Subcutaneous adipose tissue (tissue), 4 donors: Measurements from ENCODE around the gene SP1. TPM values are rescaled to one million over a fixed set of nuclear protein-coding genes. Genes with fewer than 3 reads are reported as not detected.

Experiments used
- CTCF ChIP-seq: fragments of 450-650 bp; IDR thresholded peaks from one replicate; pipeline ENCODE4 v1.5.1; 2016; ENCODE audit warnings: low read depth, mild to moderate bottlenecking, control low read depth, antibody characterized with exemption, moderate library complexity
- total RNA-seq, 4 donors: library from RNA; depleted of rRNA; stranded (reverse); fragments of >200 nt; gene quantifications; one replicate each; pipeline ENCODE4 v1.1.0, GENCODE V29; 2016

Gene SP1
- total RNA-seq, 4 donors from 2014 or later, result 53.0 to 81.8 (median 72.7) TPM

- no peak for TF ChIP-seq CTCF
Measured at GRCh38 chr12:53459097-53459496, 79.1 kb downstream of the SP1 start.

DNA sequence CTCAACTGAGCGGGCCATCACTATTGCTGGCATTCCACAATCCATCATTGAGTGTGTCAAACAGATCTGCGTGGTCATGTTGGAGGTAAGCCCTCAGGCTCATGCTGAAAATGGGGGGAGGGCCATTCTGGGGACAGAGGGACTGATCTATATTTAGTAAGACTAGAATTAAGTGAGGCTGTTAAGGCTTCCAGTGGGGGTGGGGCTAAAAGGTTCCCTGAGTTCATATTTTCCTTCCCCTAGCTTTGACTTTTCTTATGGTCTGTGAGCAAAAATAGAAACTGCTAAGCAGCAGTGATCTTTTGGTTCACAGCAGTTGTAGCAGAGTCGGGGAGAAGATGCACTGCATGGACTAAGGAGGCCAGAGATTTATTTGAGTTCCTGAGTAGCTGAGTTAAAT is 81.1 kb downstream of the SP1 start:
- no peak for TF ChIP-seq CTCF

- TF ChIP-seq CTCF, result no peak
Measured at GRCh38 chr12:53461591-53461990, 81.6 kb downstream of the SP1 start.

GRCh38 chr12:53462935-53463334 is 83.0 kb downstream of the SP1 start:
- TF ChIP-seq CTCF, result no peak

DNA sequence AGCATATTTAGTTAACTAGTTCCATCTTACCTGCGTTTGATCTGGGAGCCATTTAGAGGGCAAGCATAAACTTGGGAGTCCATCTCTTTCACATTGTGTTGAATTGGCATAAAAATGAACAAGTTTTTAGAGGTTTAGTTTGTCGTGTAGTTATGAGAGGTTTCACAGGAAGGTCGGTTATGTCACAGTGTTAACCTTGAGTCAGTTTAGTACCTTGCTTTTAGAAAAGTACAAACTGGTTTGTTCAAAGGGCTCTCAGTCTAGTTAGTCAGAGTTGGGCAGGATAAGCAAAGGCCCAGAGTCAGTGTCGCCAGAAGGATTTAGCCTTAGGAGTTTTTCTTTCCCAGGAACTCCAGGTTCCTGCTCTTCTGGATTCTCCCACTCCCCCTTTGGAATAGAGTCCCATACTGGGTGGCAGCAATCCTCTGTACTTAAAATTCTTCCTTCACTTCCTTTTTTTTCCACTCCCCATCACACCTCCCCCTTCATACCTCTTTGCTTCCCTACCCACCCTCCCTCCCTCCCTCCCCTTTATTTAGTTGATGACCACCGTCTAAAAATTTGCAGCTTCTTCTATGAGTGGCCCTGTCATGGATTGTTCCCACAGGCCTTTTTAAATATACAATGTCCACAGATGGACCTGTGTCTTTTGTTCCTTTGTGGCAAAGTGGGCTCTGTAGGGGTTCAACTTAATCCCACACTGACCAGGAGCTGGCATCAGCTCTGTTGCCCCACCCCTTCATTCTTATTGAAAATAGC is 84.0 kb downstream of the SP1 start:
- TF ChIP-seq CTCF, result no peak

DNA sequence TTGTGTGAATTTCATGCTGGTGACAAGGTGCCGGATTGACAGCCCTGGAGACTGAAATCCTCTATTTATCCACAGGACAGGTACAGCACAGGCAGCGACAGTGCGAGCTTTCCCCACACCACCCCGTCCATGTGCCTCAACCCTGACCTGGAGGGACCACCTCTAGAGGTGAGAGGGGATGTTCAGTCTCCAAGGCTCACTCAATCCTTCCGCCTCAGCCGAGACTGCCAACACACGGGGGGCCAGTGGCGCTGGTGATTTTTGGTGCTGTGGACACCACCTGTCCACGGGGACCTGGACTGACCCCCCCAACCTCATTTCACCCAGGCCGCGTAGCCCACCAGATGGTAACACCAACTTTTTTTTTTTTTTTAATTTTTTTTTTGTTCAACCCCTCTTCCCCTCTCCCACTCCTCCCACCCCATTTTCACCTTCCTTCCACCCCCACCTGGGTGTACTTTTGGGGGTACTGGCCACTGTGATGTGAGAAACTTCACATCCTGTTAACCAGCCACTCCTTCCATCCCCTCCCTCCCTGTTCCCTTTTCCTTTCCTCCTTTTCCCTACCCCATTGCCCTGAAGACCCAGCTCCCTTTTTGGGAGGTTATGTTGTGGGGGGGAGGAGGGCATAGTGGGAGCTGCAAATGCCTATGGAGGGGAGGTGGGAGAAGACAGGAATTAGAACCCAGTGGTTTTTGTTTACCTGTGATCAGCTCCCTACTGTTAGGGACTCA is 84.9 kb downstream of the SP1 start:
- no peak for TF ChIP-seq CTCF

DNA sequence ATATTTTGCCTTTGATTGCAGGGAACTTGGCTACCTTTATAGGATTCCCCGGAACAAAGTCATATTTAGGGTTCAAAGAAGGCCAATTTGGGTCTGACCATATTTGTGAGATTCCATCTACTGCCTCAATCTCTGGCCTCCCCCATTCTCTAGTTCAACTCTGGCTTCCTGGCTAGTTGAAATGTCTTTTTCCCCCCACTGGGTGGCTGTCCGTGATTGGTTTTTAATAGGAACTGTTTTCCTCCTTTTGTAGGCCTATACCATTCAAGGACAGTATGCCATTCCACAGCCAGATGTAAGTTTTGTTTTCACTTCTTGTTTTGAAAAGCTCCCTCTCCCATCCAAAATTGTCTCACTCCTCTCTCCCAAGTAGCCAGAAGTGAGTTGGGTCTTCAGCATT is 85.7 kb downstream of the SP1 start:
- no peak for TF ChIP-seq CTCF
